ENCODE measurements around the gene HIVEP2.

DNA sequence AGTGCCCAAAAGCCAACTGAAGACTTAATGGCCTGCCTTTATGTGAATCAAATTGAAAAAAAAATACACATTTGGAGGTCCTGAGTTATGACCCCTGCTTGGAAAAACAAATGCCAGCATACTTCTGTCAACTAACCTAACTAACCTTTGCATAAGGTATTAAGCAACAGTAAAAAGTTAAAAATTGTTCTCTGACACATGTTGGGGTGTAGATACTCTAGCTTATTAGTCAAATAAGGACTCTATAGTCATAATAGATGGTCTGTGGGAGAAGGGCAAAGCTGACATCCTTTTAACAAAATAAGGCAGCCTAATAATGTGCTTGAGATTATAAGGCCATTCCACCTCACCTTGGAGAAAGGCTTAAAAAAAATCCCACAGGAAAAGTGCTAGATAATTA is 140.5 kb downstream of the HIVEP2 start:
- TF ChIP-seq, protein P1, sequence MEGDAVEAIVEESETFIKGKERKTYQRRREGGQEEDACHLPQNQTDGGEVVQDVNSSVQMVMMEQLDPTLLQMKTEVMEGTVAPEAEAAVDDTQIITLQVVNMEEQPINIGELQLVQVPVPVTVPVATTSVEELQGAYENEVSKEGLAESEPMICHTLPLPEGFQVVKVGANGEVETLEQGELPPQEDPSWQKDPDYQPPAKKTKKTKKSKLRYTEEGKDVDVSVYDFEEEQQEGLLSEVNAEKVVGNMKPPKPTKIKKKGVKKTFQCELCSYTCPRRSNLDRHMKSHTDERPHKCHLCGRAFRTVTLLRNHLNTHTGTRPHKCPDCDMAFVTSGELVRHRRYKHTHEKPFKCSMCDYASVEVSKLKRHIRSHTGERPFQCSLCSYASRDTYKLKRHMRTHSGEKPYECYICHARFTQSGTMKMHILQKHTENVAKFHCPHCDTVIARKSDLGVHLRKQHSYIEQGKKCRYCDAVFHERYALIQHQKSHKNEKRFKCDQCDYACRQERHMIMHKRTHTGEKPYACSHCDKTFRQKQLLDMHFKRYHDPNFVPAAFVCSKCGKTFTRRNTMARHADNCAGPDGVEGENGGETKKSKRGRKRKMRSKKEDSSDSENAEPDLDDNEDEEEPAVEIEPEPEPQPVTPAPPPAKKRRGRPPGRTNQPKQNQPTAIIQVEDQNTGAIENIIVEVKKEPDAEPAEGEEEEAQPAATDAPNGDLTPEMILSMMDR (IDR thresholded peaks at IDR 0.05): no peak
- TF ChIP-seq, protein P2, sequence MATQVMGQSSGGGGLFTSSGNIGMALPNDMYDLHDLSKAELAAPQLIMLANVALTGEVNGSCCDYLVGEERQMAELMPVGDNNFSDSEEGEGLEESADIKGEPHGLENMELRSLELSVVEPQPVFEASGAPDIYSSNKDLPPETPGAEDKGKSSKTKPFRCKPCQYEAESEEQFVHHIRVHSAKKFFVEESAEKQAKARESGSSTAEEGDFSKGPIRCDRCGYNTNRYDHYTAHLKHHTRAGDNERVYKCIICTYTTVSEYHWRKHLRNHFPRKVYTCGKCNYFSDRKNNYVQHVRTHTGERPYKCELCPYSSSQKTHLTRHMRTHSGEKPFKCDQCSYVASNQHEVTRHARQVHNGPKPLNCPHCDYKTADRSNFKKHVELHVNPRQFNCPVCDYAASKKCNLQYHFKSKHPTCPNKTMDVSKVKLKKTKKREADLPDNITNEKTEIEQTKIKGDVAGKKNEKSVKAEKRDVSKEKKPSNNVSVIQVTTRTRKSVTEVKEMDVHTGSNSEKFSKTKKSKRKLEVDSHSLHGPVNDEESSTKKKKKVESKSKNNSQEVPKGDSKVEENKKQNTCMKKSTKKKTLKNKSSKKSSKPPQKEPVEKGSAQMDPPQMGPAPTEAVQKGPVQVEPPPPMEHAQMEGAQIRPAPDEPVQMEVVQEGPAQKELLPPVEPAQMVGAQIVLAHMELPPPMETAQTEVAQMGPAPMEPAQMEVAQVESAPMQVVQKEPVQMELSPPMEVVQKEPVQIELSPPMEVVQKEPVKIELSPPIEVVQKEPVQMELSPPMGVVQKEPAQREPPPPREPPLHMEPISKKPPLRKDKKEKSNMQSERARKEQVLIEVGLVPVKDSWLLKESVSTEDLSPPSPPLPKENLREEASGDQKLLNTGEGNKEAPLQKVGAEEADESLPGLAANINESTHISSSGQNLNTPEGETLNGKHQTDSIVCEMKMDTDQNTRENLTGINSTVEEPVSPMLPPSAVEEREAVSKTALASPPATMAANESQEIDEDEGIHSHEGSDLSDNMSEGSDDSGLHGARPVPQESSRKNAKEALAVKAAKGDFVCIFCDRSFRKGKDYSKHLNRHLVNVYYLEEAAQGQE (IDR thresholded peaks at IDR 0.05): no peak
- TF ChIP-seq, protein P3, sequence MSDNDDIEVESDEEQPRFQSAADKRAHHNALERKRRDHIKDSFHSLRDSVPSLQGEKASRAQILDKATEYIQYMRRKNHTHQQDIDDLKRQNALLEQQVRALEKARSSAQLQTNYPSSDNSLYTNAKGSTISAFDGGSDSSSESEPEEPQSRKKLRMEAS (IDR thresholded peaks at IDR 0.05): no peak
- TF ChIP-seq HDAC2 (IDR thresholded peaks at IDR 0.05): no peak
